Vagina (tissue), 2 donors: ENCODE results near the gene VPS41. TPM values are rescaled to one million over a fixed set of nuclear protein-coding genes. Genes with fewer than 3 reads are reported as not detected.

Experiments used
- DNase-seq, 2 donors: peaks; one replicate each; pipeline ENCODE4 v3.0.0-alpha.2; 2017; ENCODE audit errors: extremely low spot score in 2 of 2
- H3K27ac ChIP-seq: fragments of 200-600 bp; sonication (generic); one replicate; pipeline ENCODE4 v1.5.1; 2019
- H3K27me3 ChIP-seq: fragments of 200-600 bp; sonication (generic); one replicate; pipeline ENCODE4 v1.5.1; 2019
- H3K36me3 ChIP-seq, 2 donors: fragments of 200-600 bp; sonication (generic); one replicate each; pipeline ENCODE4 v1.5.1; 2017 to 2019
- H3K4me1 ChIP-seq: fragments of 200-600 bp; sonication (generic); one replicate; pipeline ENCODE4 v1.5.1; 2019
- H3K4me3 ChIP-seq, 2 donors: fragments of 200-600 bp; sonication (generic); 1 replicate in 1 of 2; 2 replicates in 1 of 2; pipeline ENCODE4 v1.5.1; 2016 to 2019
- H3K9me3 ChIP-seq: fragments of 200-600 bp; sonication (generic); one replicate; pipeline ENCODE4 v1.5.1; 2019
- POLR2AphosphoS5 ChIP-seq, 2 donors: sonication (generic); formaldehyde crosslinking; IDR thresholded peaks; one replicate each; pipeline ENCODE4 v1.9.0; 2017; ENCODE audit warnings: antibody characterized with exemption in 2 of 2, mild to moderate bottlenecking in 2 of 2, low read depth in 1 of 2; ENCODE audit not compliant: insufficient read depth in 1 of 2
- intact Hi-C: fragments of 100-400 bp; cut with DNase I; formaldehyde crosslinking; loops from one replicate; pipeline ENCODE4 v1.15.1; 2023
- total RNA-seq: library from RNA; depleted of rRNA; stranded (reverse); fragments of >200 nt; gene quantifications from one replicate; pipeline ENCODE4 v1.2.3, GENCODE V29; 2016

The VPS41 gene
- total RNA-seq, 1 donor from 2014 or later = 46.7 TPM

- no peaks in the 10 kb centered on the region for H3K9me3 ChIP-seq
- no peak for DNase-seq
- H3K4me3 ChIP-seq = no peak overlapping the region
- intact Hi-C loops = no loop called here
- TF ChIP-seq POLR2AphosphoS5 (IDR thresholded peaks at IDR 0.05; ENCODE audit: insufficient read depth in 1 of 2, low read depth in 1 of 2) = no peak
- no peaks in the 10 kb centered on the region for H3K27me3 ChIP-seq
- H3K4me1 ChIP-seq = no peaks in the 10 kb centered on the region
- no peaks in the 10 kb centered on the region for H3K36me3 ChIP-seq
- no peak overlapping the region for H3K27ac ChIP-seq
These were observed 235.2 kb downstream of the VPS41 start for GRCh38 chr7:38673795-38674194.

Other genes starting within 250 kb of the VPS41 start
- not detected for gene POU6F2, start 68.7 kb upstream of the VPS41 start, total RNA-seq